K562 (cell line): ENCODE data around the gene GDNF.

Experiments used
- BRCA1 ChIP-seq, 2 experiments: fragments of 450-650 bp in 1 of 2; sonication (generic) in 1 of 2; formaldehyde crosslinking in 1 of 2; IDR thresholded peaks; 2 replicates each; pipeline versions ENCODE4 v1.5.0 to v1.6.1; 2017 to 2020; ENCODE audit warnings: mild to moderate bottlenecking in 1 of 2, missing genetic modification reagents in 1 of 2
- CTBP1 ChIP-seq: fragments of 450-650 bp; IDR thresholded peaks from 2 replicates; pipeline ENCODE4 v1.6.1; 2016; ENCODE audit warnings: borderline replicate concordance
- EP300 ChIP-seq: IDR thresholded peaks from 2 replicates; pipeline ENCODE4 v1.6.1; 2012; ENCODE audit warnings: low read length, improper control_type of control experiment
- FOXA1 ChIP-seq: fragments of 450-650 bp; IDR thresholded peaks from 2 replicates; pipeline ENCODE4 v1.6.1; 2016; ENCODE audit warnings: mild to moderate bottlenecking, borderline replicate concordance
- JUN ChIP-seq, 2 experiments: sonication (generic) in 1 of 2; formaldehyde crosslinking in 1 of 2; IDR thresholded peaks; 2 replicates each; pipeline versions ENCODE4 v1.6.1 to v1.8.0; 2012 to 2022; ENCODE audit warnings: borderline replicate concordance in 2 of 2, mild to moderate bottlenecking in 2 of 2, improper control_type of control experiment in 1 of 2, low read depth in 1 of 2, low read length in 1 of 2, missing genetic modification reagents in 1 of 2
- MEIS2 ChIP-seq: fragments of 450-650 bp; IDR thresholded peaks from 2 replicates; pipeline ENCODE4 v1.6.1; 2014; ENCODE audit warnings: mild to moderate bottlenecking; ENCODE audit not compliant: partially characterized antibody
- POLR2AphosphoS2 ChIP-seq: IDR thresholded peaks from 2 replicates; pipeline ENCODE4 v1.6.1; 2012; ENCODE audit warnings: low read length, improper control_type of control experiment
- SMARCB1 ChIP-seq: IDR thresholded peaks from 2 replicates; pipeline ENCODE4 v1.6.1; 2011; ENCODE audit warnings: improper control_type of control experiment, low read depth; ENCODE audit not compliant: insufficient read length
- XRCC3 ChIP-seq: fragments of 450-650 bp; IDR thresholded peaks from 2 replicates; pipeline ENCODE4 v1.6.1; 2017; ENCODE audit warnings: mild to moderate bottlenecking, moderate library complexity
- TF ChIP-seq, protein P1 (sequence below): fragments of 200-800 bp; sonication (Bioruptor generic); IDR thresholded peaks from 2 replicates; pipeline ENCODE4 v1.6.1; 2016; ENCODE audit warnings: missing genetic modification characterization, missing compliant biosample characterization
- TF ChIP-seq, protein P2 (sequence below): fragments of 200-600 bp; sonication (generic); IDR thresholded peaks from one replicate; pipeline ENCODE4 v1.6.1; 2012; ENCODE audit warnings: mild to moderate bottlenecking, low read depth, low read length, inconsistent platforms

DNA sequence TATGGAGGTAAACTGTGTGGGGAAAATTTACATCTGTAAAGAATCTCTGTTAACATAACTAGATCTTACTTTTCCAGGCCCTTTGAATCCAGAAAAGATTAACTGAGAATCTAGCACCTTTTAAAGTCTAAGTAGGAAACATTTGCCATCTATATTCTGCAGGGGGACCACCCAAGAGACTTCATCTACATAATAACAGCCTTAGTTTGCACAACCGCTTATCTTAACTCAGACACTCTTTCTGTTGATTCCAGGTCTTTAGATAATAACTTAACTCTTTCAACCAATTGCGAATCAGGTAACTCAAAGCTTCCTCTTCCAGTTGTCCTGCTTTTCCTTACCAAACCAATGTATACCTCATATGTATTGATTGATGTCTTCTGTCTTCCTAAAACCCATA, 53.4 kb downstream of the GDNF start:
- TF ChIP-seq SMARCB1 (no peak), JUN (IDR thresholded peaks at IDR 0.05; ENCODE audit: borderline replicate concordance, low read depth, low read length) (no peak), JUN (CRISPR knock-in tag; IDR thresholded peaks at IDR 0.05; ENCODE audit: borderline replicate concordance) (no peak), EP300 (no peak), MEIS2 (no peak), FOXA1 (no peak), CTBP1 (no peak), XRCC3 (no peak), POLR2AphosphoS2 (no peak), BRCA1 (IDR thresholded peaks at IDR 0.05) (no peak), BRCA1 (CRISPR knock-in tag; IDR thresholded peaks at IDR 0.05) (no peak)
- TF ChIP-seq, protein P1, sequence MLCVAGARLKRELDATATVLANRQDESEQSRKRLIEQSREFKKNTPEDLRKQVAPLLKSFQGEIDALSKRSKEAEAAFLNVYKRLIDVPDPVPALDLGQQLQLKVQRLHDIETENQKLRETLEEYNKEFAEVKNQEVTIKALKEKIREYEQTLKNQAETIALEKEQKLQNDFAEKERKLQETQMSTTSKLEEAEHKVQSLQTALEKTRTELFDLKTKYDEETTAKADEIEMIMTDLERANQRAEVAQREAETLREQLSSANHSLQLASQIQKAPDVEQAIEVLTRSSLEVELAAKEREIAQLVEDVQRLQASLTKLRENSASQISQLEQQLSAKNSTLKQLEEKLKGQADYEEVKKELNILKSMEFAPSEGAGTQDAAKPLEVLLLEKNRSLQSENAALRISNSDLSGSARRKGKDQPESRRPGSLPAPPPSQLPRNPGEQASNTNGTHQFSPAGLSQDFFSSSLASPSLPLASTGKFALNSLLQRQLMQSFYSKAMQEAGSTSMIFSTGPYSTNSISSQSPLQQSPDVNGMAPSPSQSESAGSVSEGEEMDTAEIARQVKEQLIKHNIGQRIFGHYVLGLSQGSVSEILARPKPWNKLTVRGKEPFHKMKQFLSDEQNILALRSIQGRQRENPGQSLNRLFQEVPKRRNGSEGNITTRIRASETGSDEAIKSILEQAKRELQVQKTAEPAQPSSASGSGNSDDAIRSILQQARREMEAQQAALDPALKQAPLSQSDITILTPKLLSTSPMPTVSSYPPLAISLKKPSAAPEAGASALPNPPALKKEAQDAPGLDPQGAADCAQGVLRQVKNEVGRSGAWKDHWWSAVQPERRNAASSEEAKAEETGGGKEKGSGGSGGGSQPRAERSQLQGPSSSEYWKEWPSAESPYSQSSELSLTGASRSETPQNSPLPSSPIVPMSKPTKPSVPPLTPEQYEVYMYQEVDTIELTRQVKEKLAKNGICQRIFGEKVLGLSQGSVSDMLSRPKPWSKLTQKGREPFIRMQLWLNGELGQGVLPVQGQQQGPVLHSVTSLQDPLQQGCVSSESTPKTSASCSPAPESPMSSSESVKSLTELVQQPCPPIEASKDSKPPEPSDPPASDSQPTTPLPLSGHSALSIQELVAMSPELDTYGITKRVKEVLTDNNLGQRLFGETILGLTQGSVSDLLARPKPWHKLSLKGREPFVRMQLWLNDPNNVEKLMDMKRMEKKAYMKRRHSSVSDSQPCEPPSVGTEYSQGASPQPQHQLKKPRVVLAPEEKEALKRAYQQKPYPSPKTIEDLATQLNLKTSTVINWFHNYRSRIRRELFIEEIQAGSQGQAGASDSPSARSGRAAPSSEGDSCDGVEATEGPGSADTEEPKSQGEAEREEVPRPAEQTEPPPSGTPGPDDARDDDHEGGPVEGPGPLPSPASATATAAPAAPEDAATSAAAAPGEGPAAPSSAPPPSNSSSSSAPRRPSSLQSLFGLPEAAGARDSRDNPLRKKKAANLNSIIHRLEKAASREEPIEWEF (CRISPR knock-in tag): no peak
- TF ChIP-seq, protein P2, sequence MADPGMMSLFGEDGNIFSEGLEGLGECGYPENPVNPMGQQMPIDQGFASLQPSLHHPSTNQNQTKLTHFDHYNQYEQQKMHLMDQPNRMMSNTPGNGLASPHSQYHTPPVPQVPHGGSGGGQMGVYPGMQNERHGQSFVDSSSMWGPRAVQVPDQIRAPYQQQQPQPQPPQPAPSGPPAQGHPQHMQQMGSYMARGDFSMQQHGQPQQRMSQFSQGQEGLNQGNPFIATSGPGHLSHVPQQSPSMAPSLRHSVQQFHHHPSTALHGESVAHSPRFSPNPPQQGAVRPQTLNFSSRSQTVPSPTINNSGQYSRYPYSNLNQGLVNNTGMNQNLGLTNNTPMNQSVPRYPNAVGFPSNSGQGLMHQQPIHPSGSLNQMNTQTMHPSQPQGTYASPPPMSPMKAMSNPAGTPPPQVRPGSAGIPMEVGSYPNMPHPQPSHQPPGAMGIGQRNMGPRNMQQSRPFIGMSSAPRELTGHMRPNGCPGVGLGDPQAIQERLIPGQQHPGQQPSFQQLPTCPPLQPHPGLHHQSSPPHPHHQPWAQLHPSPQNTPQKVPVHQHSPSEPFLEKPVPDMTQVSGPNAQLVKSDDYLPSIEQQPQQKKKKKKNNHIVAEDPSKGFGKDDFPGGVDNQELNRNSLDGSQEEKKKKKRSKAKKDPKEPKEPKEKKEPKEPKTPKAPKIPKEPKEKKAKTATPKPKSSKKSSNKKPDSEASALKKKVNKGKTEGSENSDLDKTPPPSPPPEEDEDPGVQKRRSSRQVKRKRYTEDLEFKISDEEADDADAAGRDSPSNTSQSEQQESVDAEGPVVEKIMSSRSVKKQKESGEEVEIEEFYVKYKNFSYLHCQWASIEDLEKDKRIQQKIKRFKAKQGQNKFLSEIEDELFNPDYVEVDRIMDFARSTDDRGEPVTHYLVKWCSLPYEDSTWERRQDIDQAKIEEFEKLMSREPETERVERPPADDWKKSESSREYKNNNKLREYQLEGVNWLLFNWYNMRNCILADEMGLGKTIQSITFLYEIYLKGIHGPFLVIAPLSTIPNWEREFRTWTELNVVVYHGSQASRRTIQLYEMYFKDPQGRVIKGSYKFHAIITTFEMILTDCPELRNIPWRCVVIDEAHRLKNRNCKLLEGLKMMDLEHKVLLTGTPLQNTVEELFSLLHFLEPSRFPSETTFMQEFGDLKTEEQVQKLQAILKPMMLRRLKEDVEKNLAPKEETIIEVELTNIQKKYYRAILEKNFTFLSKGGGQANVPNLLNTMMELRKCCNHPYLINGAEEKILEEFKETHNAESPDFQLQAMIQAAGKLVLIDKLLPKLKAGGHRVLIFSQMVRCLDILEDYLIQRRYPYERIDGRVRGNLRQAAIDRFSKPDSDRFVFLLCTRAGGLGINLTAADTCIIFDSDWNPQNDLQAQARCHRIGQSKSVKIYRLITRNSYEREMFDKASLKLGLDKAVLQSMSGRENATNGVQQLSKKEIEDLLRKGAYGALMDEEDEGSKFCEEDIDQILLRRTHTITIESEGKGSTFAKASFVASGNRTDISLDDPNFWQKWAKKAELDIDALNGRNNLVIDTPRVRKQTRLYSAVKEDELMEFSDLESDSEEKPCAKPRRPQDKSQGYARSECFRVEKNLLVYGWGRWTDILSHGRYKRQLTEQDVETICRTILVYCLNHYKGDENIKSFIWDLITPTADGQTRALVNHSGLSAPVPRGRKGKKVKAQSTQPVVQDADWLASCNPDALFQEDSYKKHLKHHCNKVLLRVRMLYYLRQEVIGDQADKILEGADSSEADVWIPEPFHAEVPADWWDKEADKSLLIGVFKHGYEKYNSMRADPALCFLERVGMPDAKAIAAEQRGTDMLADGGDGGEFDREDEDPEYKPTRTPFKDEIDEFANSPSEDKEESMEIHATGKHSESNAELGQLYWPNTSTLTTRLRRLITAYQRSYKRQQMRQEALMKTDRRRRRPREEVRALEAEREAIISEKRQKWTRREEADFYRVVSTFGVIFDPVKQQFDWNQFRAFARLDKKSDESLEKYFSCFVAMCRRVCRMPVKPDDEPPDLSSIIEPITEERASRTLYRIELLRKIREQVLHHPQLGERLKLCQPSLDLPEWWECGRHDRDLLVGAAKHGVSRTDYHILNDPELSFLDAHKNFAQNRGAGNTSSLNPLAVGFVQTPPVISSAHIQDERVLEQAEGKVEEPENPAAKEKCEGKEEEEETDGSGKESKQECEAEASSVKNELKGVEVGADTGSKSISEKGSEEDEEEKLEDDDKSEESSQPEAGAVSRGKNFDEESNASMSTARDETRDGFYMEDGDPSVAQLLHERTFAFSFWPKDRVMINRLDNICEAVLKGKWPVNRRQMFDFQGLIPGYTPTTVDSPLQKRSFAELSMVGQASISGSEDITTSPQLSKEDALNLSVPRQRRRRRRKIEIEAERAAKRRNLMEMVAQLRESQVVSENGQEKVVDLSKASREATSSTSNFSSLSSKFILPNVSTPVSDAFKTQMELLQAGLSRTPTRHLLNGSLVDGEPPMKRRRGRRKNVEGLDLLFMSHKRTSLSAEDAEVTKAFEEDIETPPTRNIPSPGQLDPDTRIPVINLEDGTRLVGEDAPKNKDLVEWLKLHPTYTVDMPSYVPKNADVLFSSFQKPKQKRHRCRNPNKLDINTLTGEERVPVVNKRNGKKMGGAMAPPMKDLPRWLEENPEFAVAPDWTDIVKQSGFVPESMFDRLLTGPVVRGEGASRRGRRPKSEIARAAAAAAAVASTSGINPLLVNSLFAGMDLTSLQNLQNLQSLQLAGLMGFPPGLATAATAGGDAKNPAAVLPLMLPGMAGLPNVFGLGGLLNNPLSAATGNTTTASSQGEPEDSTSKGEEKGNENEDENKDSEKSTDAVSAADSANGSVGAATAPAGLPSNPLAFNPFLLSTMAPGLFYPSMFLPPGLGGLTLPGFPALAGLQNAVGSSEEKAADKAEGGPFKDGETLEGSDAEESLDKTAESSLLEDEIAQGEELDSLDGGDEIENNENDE: no peak
